GM19023 (cell line): ENCODE measurements around the gene TNFRSF9.

ENCODE experiments used
- ATAC-seq: cut with Tn5 transposase; IDR thresholded peaks from one replicate; pipeline ENCODE4 v1.9.1; 2021; ENCODE audit warnings: mild to moderate bottlenecking, moderate library complexity; ENCODE audit not compliant: unreplicated experiment

Gene TNFRSF9

DNA sequence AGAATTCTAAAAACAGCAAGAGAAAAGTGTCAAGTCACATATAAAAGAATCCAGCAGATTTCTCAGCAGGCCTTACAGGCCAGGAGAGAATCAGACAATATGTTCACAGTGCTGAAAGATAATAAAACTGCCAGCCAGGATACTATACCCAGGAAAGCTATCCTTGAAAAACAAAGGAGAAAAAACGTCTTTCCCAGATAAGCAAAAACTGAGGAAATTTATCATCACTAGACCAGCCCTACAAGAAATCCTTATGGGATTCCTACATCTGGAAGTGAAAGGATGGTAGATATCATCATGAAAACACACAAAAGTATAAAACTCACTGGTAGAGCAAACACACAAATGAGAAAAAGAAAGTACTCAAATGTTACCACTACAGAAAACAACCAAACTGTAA lies 62.6 kb downstream of the TNFRSF9 start:
- ATAC-seq: no peak

DNA sequence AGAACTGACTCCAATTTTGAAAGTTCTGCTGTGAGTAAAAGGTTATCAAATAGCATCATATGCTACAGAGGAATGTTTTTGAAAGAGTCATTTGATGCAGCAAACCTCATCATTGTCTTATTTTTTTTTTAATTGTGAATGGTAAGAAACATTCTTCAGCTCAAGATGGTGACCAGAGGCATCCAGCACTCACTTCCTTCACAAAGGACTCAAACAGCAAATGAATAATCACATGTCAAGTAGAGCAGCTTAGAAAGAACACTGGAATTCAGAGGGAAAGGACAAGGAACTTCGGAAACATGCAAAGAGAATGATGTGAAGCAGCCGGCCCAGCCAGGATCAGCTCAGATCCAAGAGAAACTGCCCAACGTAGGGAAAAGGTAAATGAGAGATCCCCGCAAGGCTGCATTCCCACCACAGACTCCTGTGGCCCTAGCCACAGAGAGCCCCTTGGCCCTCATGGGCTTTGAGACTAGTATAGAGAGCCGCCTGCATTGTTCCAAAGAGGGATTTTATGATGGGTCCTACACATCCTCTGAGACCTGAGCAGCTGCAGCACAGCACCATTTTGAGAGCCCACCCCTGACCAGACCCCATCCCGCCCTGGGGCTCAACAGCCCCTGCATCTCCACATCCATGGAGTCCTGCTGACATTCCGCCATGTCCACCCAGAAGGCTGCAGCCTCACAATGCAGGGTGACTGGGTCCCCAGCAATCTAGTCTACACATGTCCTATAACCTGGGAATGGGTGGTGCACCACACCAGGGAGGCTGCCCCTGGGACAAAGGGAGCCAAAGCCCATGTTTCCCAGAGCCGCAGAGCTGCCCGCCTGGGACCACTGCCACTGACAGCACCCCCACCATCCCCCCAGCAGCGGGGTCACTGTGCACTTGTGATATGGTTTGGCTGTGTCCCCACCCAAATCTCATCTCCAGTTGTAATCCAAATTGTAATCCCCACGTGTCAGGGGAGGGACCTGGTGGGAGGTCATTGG lies 66.5 kb downstream of the TNFRSF9 start:
- no peak for ATAC-seq

DNA sequence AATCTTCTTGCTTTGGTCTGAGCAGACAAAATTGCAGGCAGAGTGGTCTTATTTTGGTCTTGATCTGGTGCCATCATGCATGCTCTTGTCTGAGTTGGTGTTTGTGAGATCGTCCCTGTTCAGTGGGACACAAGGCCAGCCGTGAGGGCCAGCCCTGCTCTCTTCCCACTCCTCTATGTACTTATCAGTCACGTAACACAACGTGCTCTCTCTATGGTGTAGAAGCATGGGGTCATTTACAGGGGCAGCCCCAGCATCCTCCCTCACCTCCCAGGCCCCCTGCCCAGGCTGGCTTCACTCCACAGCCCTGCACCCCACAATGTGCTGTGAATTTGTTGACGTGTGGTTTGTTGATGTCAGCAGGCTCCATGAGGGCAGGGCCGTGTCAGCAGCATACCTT lies 69.5 kb downstream of the TNFRSF9 start:
- ATAC-seq: no peak

DNA sequence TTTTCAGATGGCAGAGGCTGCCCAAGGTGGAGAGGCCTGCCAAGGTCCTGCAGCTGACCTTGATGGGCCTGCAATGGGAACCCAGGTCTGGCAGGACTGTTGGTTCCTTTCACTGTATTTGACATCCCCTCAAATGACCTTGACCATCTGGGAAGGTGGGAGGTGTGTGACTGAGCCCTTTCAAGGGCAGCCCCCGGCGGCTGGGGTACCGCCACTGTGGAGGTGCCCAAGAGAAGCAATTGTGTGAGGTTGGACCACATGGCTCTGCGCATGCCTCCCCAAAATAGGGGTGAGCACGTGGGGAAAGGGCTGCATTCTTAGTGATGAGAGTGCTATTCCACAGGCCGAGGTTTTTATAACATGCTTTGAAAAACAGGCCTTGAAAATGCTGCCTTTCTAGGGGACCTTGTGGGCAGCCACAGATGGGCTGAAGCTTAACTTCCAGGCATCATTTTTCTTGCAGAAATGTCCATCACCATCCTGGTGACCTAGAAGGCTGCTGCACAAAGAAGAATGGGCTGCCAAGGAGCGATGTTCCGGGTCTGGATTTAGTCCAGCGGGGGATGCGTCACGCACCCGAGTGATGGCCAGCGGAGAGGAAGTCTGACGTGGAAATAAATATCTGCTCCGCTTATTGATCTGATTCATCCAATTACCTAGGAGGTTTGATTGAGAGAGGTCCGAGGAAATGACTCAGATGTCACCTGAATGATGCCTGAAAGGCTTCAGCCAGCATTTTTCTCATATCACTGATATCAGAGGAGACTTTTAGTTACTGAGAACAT lies 71.3 kb downstream of the TNFRSF9 start:
- no peak for ATAC-seq

DNA sequence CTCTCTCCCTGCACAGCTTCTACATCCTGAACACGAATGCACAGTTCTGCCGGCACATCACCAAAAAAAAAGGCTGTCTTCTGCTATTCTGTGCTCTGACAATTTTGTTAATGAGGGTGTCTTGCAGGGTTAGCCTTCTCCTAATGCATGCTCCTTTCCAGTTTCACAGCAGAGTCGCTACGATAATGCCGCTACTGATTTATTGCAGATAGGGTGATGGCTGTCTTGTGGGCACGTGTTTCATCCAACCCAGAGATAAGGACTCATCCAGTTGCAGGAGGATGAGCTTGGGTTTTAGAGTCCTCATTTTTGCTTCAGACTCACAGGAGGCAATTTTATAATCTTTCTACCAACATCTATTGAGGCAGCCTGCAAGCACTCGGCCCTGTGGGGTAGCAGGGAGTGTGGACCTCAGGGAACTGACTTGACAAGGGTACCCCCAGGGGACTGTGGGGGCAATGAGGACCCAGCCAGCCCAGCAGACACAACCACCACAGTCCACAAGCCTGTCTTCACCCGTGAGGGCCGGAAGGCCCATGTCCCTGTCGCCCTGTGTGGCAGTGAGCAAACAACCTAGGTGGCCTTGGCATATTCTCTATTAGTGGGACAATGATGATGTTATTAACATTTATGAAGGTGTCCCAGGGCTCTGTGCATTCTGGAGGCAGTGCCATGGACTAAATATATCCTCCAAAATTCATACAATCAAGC lies 72.4 kb downstream of the TNFRSF9 start:
- ATAC-seq: no peak

DNA sequence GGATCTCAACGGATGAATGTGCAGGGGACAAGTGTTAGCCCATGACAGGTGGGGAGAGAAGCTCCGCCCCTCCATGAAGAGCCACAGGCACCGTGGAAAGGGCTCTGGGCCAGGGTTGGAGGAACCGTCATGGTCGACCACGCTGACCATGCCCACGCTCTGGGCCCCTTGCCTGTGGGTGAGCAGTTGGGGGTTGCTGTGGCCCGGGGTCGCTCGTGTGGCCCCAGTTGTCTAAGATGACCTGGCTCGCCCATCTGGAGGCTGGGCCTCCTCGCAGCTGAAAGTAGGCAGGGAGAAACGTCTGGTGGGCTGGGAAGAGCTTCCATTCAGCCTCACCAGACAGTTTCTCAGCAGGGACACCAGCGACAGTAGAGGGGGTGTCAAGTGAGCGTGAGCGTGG lies 74.7 kb downstream of the TNFRSF9 start:
- no peak for ATAC-seq
